GM19099 (cell line): ENCODE results near the gene RRP8.

Source experiments
- POLR2A ChIP-seq: IDR thresholded peaks from 3 replicates; pipeline ENCODE4 v1.6.1; 2011; ENCODE audit warnings: low read depth; ENCODE audit not compliant: insufficient read length; ENCODE audit errors: extremely low read depth

RRP8 gene

DNA sequence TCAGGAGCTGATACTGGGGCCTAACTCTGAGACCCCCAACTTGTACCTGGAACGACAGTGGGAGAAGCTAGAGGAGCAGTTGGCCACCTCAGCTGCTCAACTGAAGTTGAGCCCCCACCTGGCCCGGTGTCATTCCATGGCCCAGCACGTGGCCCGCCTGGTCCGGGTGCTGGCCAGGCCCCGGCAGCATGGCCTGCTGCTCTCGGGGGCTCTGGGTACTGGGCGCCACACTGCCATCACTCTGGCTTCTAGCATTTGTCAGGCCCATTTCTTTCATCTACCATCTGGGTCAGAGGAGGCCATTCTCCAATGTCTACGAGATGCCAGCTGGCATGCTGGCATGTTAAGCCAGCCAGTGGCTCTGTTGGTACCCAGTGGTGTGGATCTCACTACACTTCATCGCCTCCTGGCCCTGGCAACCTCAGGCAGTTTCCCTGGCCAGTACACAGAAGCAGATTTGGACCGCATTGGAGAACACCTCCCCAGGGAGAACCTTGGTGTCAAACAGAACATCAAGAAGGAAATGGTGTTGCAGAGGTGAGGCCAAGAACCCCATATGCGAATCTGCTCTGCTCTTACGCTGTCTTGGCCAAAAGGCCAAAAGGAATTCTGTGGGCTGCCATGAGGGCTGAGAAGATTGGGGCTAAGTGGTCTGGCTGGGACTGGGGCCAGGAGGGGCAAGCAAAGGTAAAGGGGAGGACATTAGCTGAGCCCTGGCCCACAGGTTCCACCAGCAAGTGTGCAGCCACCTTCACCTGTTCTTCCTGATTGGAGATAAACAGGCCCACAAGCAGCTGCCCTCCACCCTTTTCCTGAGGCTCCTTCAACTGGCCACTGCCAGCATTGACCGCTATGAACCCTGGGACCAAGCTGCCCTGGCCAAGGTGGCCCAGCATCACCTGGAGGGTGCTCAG is 45.4 kb downstream of the RRP8 start:
- TF ChIP-seq POLR2A, result no peak

- TF ChIP-seq POLR2A, result no peak
Observed at GRCh38 chr11:6557063-6557462, 46.4 kb downstream of the RRP8 start.

DNA sequence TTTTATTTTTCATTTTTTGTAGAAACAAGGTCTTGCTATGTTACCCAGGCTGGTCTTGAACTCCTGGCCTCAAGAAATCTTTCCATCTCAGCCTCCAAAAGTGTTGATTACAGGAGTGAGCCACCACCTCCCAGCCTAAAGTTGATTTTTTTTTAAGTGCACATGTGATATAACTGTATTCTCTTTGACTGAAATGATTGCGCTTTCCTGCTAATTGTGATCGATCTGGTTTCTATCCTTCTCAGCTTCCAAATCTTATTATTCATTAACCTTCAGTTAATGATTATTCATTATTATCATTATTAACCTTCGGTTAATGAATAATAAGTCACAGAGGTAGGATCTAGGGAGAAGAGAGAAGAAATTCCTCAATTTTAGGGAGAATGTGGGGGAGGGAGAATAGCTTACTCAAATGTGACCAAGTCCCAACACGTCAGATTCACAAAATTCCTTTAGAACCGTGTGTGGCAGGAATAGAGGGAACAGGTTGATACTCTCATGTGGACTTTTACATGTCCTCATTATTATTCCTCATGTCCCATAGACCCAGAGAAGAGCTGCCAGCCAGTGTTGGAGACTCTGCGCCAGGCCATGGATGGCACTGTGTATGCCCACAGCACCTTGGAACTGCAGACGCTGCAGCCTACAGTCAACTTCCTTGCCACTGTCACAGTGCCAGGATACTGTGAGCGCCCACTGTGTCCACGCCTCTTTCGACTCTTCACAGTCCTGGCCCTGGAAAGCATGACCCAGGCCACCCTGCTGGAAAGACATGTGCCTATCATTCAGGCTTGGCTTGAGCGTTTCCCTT is 47.1 kb downstream of the RRP8 start:
- no peak for TF ChIP-seq POLR2A

- no peak for TF ChIP-seq POLR2A
Observed at GRCh38 chr11:6554828-6555706, 48.3 kb downstream of the RRP8 start.

DNA sequence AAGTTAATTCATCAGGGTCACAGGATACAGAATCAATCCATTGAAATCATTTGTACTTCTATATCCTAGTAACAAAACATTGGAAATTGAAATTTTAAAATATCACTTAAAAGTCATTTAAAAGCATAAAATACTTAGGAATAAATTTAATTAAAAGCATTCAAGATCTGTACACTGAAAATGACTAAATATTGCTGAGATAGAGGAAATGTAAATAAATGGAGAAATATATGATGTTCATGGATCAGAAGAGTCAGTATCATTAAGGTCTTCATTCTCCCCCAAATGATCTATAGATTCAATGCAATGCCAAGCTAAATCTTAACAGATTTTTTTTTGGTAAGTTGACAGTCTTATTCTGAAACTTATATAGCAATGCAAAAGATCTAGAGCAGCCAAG is 49.8 kb downstream of the RRP8 start:
- no peak for TF ChIP-seq POLR2A

- no peak for TF ChIP-seq POLR2A
Observed at GRCh38 chr11:6548641-6549040, 54.8 kb downstream of the RRP8 start.

GRCh38 chr11:6548121-6548520 is 55.3 kb downstream of the RRP8 start:
- no peak for TF ChIP-seq POLR2A

DNA sequence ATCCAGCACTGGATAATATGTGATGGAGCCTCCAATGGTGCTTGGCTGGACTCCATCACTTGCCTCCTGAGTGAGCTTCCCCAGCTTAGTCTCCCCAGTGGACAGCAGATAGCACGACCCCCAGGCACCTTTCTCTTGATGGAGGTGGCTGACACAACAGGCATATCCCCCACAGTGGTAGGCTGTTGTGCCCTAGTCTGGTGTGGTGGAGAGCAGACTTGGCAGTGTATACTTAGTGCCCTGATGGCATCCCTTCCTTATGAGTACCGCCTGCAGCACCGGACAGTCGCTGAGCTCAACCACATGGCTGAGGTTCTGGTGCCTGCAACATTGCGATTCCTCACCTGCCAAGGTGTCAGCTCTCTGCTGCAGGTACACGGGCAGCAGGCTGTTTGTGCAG is 56.2 kb downstream of the RRP8 start:
- no peak for TF ChIP-seq POLR2A

DNA sequence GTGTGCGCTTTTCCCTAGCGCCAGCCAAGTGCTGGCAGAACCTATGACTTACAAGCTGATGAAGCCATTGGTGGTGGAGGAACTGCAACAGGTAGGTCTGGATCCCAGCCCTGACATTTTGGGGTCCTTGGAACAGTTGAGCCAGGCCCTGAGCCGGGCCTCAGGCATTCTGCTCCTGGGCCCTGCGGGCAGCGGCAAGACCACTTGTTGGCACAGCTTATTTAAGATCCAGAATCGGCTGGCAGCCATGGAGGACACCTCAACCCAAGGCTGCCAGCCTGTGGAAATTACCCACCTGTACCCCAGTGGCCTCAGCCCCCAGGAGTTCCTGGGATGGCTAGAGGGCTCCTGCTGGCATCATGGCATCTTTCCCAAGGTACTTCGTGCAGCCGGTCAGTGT is 56.7 kb downstream of the RRP8 start:
- no peak for TF ChIP-seq POLR2A

DNA sequence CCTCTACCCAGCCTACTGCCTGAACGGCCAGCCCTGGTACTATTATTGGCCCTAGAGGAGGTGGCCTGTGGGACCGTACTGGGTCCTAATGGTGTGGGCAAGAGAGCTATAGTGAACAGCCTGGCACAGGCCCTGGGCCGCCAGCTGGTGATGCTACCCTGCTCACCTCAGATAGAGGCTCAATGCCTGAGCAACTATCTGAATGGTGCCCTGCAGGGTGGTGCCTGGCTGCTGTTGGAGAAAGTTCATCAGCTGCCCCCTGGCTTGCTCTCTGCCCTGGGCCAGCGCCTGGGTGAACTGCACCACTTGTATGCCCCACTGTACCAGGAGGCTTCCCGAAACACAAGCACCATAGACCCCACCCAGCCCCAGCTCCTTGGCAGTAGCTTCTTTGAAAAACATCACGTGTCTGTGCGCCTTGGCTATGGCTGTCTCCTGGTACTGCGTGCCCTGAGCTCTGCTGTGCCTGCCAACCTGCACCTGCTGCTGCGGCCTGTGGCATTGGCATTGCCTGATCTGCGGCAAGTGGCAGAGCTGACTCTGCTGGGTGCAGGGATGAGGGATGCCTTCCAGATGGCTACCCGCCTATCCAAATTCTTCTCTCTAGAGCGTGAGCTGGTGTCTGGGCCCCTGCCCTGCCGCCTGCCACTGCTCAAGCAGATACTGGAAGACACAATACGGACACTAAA is 57.4 kb downstream of the RRP8 start:
- no peak for TF ChIP-seq POLR2A
